ENCODE measurements around the gene F11R.

DNA sequence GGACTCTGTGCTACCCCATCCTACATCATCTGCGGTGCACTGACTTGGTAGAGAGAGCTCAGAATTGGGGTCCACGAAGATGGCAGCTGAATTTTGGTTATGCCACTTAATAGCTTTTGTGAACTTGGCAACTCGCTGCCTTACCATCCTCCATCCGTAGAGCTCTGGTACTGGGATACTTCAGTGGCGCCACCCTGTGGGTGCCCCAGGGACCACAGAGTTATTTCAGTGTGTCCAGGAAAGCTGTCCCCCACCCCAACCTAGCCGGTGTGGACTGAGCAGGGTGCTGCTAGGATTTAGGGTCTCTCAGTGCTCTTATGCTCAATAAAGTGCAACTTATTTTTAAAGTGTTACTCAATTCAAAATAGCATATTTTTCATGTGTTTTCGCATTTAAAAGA is 33.9 kb upstream of the F11R start:
- TF ChIP-seq POLR2A (IDR thresholded peaks at IDR 0.05; ENCODE audit: low read depth, low read length) (no peak), EZH2 (IDR thresholded peaks at IDR 0.05; ENCODE audit: borderline replicate concordance, low read depth, low read length, severe bottlenecking) (no peak), POLR2AphosphoS5 (IDR thresholded peaks at IDR 0.05; ENCODE audit: insufficient read depth, low read depth, low read length) (no peak), FOS (IDR thresholded peaks at IDR 0.05; ENCODE audit: borderline replicate concordance, insufficient read depth, low read length) (no peak), MYC (IDR thresholded peaks at IDR 0.05; ENCODE audit: low read depth, low read length) (no peak), JUN (IDR thresholded peaks at IDR 0.05; ENCODE audit: borderline replicate concordance, insufficient read depth, insufficient read length, low read depth) (no peak), GATA2 (IDR thresholded peaks at IDR 0.05; ENCODE audit: insufficient read depth, insufficient read length, low read depth, low read length) (no peak)
- TF ChIP-seq, protein P1, sequence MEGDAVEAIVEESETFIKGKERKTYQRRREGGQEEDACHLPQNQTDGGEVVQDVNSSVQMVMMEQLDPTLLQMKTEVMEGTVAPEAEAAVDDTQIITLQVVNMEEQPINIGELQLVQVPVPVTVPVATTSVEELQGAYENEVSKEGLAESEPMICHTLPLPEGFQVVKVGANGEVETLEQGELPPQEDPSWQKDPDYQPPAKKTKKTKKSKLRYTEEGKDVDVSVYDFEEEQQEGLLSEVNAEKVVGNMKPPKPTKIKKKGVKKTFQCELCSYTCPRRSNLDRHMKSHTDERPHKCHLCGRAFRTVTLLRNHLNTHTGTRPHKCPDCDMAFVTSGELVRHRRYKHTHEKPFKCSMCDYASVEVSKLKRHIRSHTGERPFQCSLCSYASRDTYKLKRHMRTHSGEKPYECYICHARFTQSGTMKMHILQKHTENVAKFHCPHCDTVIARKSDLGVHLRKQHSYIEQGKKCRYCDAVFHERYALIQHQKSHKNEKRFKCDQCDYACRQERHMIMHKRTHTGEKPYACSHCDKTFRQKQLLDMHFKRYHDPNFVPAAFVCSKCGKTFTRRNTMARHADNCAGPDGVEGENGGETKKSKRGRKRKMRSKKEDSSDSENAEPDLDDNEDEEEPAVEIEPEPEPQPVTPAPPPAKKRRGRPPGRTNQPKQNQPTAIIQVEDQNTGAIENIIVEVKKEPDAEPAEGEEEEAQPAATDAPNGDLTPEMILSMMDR (IDR thresholded peaks at IDR 0.05; ENCODE audit: extremely low read depth in 1 of 2, insufficient read depth in 1 of 2, low read depth in 1 of 2, low read length in 2 of 2), result no peak
- TF ChIP-seq, protein P2, sequence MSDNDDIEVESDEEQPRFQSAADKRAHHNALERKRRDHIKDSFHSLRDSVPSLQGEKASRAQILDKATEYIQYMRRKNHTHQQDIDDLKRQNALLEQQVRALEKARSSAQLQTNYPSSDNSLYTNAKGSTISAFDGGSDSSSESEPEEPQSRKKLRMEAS (IDR thresholded peaks at IDR 0.05; ENCODE audit: insufficient read depth, insufficient read length), result no peak
